GM12891 (cell line): ENCODE results near the gene ABCC1.

Source experiments
- PAX5 ChIP-seq: IDR thresholded peaks from 2 replicates; pipeline ENCODE4 v1.6.1; 2011; ENCODE audit warnings: low read length, moderate library complexity, mild to moderate bottlenecking; ENCODE audit not compliant: insufficient read depth, severe bottlenecking
- POLR2A ChIP-seq: IDR thresholded peaks from 2 replicates; pipeline ENCODE4 v1.6.1; 2011; ENCODE audit warnings: low read depth, low read length, control low read depth
- POLR2AphosphoS5 ChIP-seq: IDR thresholded peaks from 2 replicates; pipeline ENCODE4 v1.6.1; 2011; ENCODE audit warnings: low read depth, low read length, control low read depth
- TAF1 ChIP-seq: IDR thresholded peaks from 2 replicates; pipeline ENCODE4 v1.6.1; 2011; ENCODE audit warnings: low read depth, low read length, control low read depth

DNA sequence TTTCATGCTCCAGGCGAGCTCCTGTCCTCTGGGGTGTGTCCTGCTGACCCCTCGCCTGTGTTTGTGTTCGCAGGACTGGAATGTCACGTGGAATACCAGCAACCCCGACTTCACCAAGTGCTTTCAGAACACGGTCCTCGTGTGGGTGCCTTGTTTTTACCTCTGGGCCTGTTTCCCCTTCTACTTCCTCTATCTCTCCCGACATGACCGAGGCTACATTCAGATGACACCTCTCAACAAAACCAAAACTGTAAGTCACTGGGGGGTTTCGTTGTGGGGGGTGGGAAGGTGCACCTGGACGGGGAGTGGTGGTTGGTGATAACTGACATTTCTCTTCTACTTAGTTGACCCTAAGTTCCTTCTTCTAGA, 58.3 kb downstream of the ABCC1 start:
- TF ChIP-seq POLR2A (no peak), POLR2AphosphoS5 (no peak), PAX5 (no peak), TAF1 (no peak)
